Spleen (tissue), 7 donors: Measurements from ENCODE around the gene ANKRD36B.
"Not testable (repeated sequence)": the region's sequence is repeated elsewhere in the genome, so short reads cannot be mapped to it uniquely, and the experiment has no call there.

ENCODE experiments used
- CTCF ChIP-seq, 11 experiments: fragments of 200-600 bp in 7 of 11; fragments of 450-650 bp in 4 of 11; sonication (generic) in 4 of 11; IDR thresholded peaks in 8 of 11; conservative IDR thresholded peaks in 3 of 11; 1 replicate in 7 of 11; 2 replicates in 4 of 11; pipeline versions ENCODE4 v1.4.0 to v1.8.0; 2016 to 2021; ENCODE audit warnings: antibody characterized with exemption in 11 of 11, inconsistent platforms in 4 of 11, mild to moderate bottlenecking in 1 of 11
- POLR2A ChIP-seq, 3 donors: fragments of 450-650 bp; IDR thresholded peaks; one replicate each; pipeline ENCODE4 v1.5.1; 2017; ENCODE audit warnings: antibody characterized with exemption in 3 of 3, mild to moderate bottlenecking in 1 of 3
- donor health status: DM: no; HTN: no; CAD: no; lungs with moderate emphysema.
- donor health status: DM: no; HTN: no; CAD: no.
- donor health status: DM: no; HTN: no; CAD: no.

GRCh38 chr2:97622976-97623375 is 33.3 kb upstream of the ANKRD36B start:
- TF ChIP-seq CTCF (IDR thresholded peaks at IDR 0.05 in 8 of 11, conservative IDR thresholded peaks at IDR 0.05 in 3 of 11); POLR2A (IDR thresholded peaks at IDR 0.05): not testable (repeated sequence)
